Endothelial cell (in vitro differentiated cells): ENCODE measurements around the gene FGD3. TPM values are rescaled to one million over a fixed set of nuclear protein-coding genes. Genes with fewer than 3 reads are reported as not detected.

Source experiments
- DNase-seq: peaks from one replicate; pipeline ENCODE4 v3.0.0; 2021; ENCODE audit warnings: low spot score
- H3K27ac Mint-ChIP-seq: one replicate; pipeline ENCODE4 v1.8.0; 2021; ENCODE audit warnings: mixed read lengths, inconsistent platforms; ENCODE audit not compliant: unreplicated experiment
- H3K27me3 Mint-ChIP-seq: one replicate; pipeline ENCODE4 v1.8.0; 2021; ENCODE audit warnings: mild to moderate bottlenecking, moderate library complexity, mixed read lengths, inconsistent platforms; ENCODE audit not compliant: unreplicated experiment
- H3K36me3 Mint-ChIP-seq: one replicate; pipeline ENCODE4 v1.8.0; 2021; ENCODE audit warnings: mild to moderate bottlenecking, low read depth, mixed read lengths, inconsistent platforms; ENCODE audit not compliant: unreplicated experiment
- H3K4me1 Mint-ChIP-seq: one replicate; pipeline ENCODE4 v1.8.0; 2021; ENCODE audit warnings: mild to moderate bottlenecking, mixed read lengths, inconsistent platforms; ENCODE audit not compliant: unreplicated experiment
- H3K4me3 Mint-ChIP-seq: one replicate; pipeline ENCODE4 v1.8.0; 2021; ENCODE audit warnings: mild to moderate bottlenecking, mixed read lengths, inconsistent platforms; ENCODE audit not compliant: unreplicated experiment
- H3K9me3 Mint-ChIP-seq: one replicate; pipeline ENCODE4 v1.8.0; 2021; ENCODE audit warnings: mixed read lengths, inconsistent platforms; ENCODE audit not compliant: unreplicated experiment
- CTCF ChIP-seq: fragments of 200-600 bp; sonication (generic); IDR thresholded peaks from one replicate; pipeline ENCODE4 v1.5.0; 2021; ENCODE audit warnings: antibody characterized with exemption; ENCODE audit not compliant: unreplicated experiment
- total RNA-seq: library from RNA; stranded (reverse); fragmentation: NEBNext Ultra II Directional; extraction: Animal tissue kit (Norgen Biotek cat#: 25700); gene quantifications from one replicate; pipeline ENCODE4 v1.2.1, GENCODE V29; 2021; ENCODE audit not compliant: unreplicated experiment

FGD3 gene
- total RNA-seq, 1 donor from 2014 or later = 1.1 TPM

GRCh38 chr9:93059715-93060578 lies 112.6 kb downstream of the FGD3 start:
- Mint-ChIP-seq H3K4me3 (no peak overlapping the region), H3K9me3 (no peaks in the 10 kb centered on the region), H3K27me3 (peaks cover 14% of the 10 kb centered on the region), H3K4me1 (no peaks in the 10 kb centered on the region), H3K36me3 (no peaks in the 10 kb centered on the region), H3K27ac (no peak overlapping the region)
- no peak for TF ChIP-seq CTCF
- no peak for DNase-seq

- DNase-seq = no peak
- Mint-ChIP-seq H3K9me3 (no peaks in the 10 kb centered on the region), H3K27me3 (peaks cover 14% of the 10 kb centered on the region), H3K36me3 (no peaks in the 10 kb centered on the region), H3K27ac (no peak overlapping the region), H3K4me1 (no peaks in the 10 kb centered on the region), H3K4me3 (no peak overlapping the region)
- no peak for TF ChIP-seq CTCF
Measured at GRCh38 chr9:93060746-93061259, 113.5 kb downstream of the FGD3 start.

GRCh38 chr9:93061260-93061751 lies 114.0 kb downstream of the FGD3 start:
- H3K4me3 Mint-ChIP-seq = no peak overlapping the region
- no peaks in the 10 kb centered on the region for H3K9me3 Mint-ChIP-seq
- DNase-seq = no peak
- H3K27me3 Mint-ChIP-seq = peaks cover 14% of the 10 kb centered on the region
- H3K27ac Mint-ChIP-seq = no peak overlapping the region
- H3K36me3 Mint-ChIP-seq = no peaks in the 10 kb centered on the region
- TF ChIP-seq CTCF = no peak
- H3K4me1 Mint-ChIP-seq = no peaks in the 10 kb centered on the region

- Mint-ChIP-seq H3K36me3 (no peaks in the 10 kb centered on the region), H3K4me3 (no peak overlapping the region), H3K27me3 (peaks cover 14% of the 10 kb centered on the region), H3K9me3 (no peaks in the 10 kb centered on the region), H3K27ac (no peak overlapping the region), H3K4me1 (no peaks in the 10 kb centered on the region)
- DNase-seq = no peak
- no peak for TF ChIP-seq CTCF
Measured at GRCh38 chr9:93061791-93062763, 114.8 kb downstream of the FGD3 start.
